Ectodermal cell (in vitro differentiated cells): ENCODE results near the gene GNG2.
A peak's percentile ranks its signal among the peaks of the same experiment; 100 is the strongest.

Experiments used
- H3K27ac ChIP-seq: 2 replicates; pipeline ENCODE4 v1.7.0; 2013; ENCODE audit warnings: mild to moderate bottlenecking, low read depth, low read length; ENCODE audit not compliant: insufficient read depth, poor library complexity, severe bottlenecking
- H3K27me3 ChIP-seq: 2 replicates; pipeline ENCODE4 v1.7.0; 2013; ENCODE audit warnings: mild to moderate bottlenecking, low read length; ENCODE audit not compliant: insufficient read depth, control insufficient read depth, poor library complexity, severe bottlenecking
- H3K36me3 ChIP-seq: one replicate; pipeline ENCODE4 v1.7.0; 2013; ENCODE audit warnings: low read length; ENCODE audit not compliant: control insufficient read depth, insufficient read depth
- H3K4me1 ChIP-seq: one replicate; pipeline ENCODE4 v1.7.0; 2013; ENCODE audit warnings: low read length; ENCODE audit not compliant: control insufficient read depth, insufficient read depth
- H3K4me3 ChIP-seq: 2 replicates; pipeline ENCODE4 v1.7.0; 2013; ENCODE audit warnings: low read depth, low read length, control low read depth; ENCODE audit not compliant: insufficient read depth
- H3K9me3 ChIP-seq: 2 replicates; pipeline ENCODE4 v1.7.0; 2013; ENCODE audit warnings: mild to moderate bottlenecking, low read length, moderate library complexity; ENCODE audit not compliant: control insufficient read depth
- WGBS, 2 experiments: methylation state at CpG; one replicate each; pipeline ENCODE4 v1.1.7; 2013; ENCODE audit warnings: missing lambda C conversion rate in 2 of 2; 5-methylcytosine and 5-hydroxymethylcytosine counted together

GNG2 gene

GRCh38 chr14:51917193-51917592, 56.8 kb downstream of the GNG2 start:
- 94 to 97% methylated on average over 6 of the region's 6 CpGs for WGBS, 2 experiments
- Histone ChIP-seq H3K9me3 (no peaks in the 10 kb centered on the region), H3K4me1 (no peaks in the 10 kb centered on the region), H3K4me3 (no peak overlapping the region), H3K27ac (no peak overlapping the region), H3K27me3 (no peaks in the 10 kb centered on the region), H3K36me3 (no peaks in the 10 kb centered on the region)

DNA sequence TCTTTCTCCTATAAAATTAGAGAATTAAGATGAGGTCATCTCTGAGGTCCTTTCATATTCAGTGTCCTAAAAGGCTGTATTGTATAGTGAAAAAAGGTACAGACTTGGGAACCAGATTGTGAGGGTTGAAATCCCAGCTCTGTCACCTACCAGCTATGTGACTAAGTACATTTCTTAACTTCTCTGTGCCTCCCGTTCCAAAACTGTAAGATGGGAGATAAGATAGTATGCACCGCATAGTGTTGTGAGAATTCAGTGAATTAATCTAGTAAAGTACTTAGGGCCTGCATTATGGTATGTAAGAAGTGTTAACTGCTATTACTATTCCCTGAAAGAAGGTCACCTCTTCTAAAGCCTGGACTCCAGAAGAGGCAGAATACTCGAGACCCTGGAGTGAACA, 60.6 kb downstream of the GNG2 start:
- H3K4me3 ChIP-seq: no peak overlapping the region
- H3K36me3 ChIP-seq: no peaks in the 10 kb centered on the region
- 89 to 97% methylated on average over 3 of the region's 3 CpGs for WGBS, 2 experiments
- H3K27me3 ChIP-seq: no peaks in the 10 kb centered on the region
- H3K27ac ChIP-seq: no peak overlapping the region
- no peaks in the 10 kb centered on the region for H3K9me3 ChIP-seq
- H3K4me1 ChIP-seq: peaks cover 8% of the 10 kb centered on the region

DNA sequence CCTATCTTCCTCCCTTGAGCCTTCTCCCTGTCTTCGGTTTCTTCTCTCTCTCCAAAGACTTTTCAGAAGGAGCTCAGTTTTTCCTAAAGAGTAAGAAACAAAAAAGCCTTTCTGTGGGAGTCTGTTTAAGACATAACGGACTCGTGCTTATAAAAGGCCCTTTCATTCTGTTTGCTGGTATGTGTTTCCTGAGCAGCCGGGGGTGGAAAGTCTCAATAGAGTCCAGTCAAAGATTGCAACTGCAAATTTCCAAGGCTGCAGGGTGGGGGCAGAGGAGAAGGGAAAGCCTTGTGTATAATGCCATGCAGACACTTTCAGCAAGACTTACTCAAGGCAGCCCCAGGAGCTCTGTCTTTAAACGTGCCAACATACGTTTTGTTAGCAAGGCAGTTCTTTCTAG, 62.2 kb downstream of the GNG2 start:
- Histone ChIP-seq H3K9me3 (no peaks in the 10 kb centered on the region), H3K36me3 (no peaks in the 10 kb centered on the region), H3K27ac (peak overlapping the region; percentile 70), H3K27me3 (no peaks in the 10 kb centered on the region), H3K4me1 (peaks cover 8% of the 10 kb centered on the region), H3K4me3 (no peak overlapping the region)
- WGBS, 2 experiments: 36 to 42% methylated on average over 6 of the region's 6 CpGs

- Histone ChIP-seq H3K27ac (no peak overlapping the region), H3K4me3 (no peak overlapping the region)
- 96% methylated on average over 4 of the region's 4 CpGs for whole genome bisulfite sequencing, 2 experiments
Observed at GRCh38 chr14:51924600-51924999, 64.2 kb downstream of the GNG2 start.

GRCh38 chr14:51925980-51926379, 65.6 kb downstream of the GNG2 start:
- 67 to 100% methylated on average over 1 to 2 of the region's 2 CpGs for WGBS, 2 experiments
- Histone ChIP-seq H3K27ac (no peak overlapping the region), H3K27me3 (no peaks in the 10 kb centered on the region)

More at GRCh38 chr14:51924600-51924999, 64.2 kb downstream of the GNG2 start:
- no peaks in the 10 kb centered on the region for H3K9me3 ChIP-seq
- H3K4me1 ChIP-seq: peaks cover 8% of the 10 kb centered on the region
- H3K36me3 ChIP-seq: no peaks in the 10 kb centered on the region
- no peaks in the 10 kb centered on the region for H3K27me3 ChIP-seq

GRCh38 chr14:51926449-51926848, 66.0 kb downstream of the GNG2 start:
- Histone ChIP-seq H3K4me1 (peaks cover 8% of the 10 kb centered on the region), H3K27me3 (no peaks in the 10 kb centered on the region), H3K9me3 (no peaks in the 10 kb centered on the region), H3K27ac (no peak overlapping the region), H3K36me3 (no peaks in the 10 kb centered on the region), H3K4me3 (no peak overlapping the region)
- WGBS, 2 experiments: 94 to 95% methylated on average over 7 of the region's 7 CpGs

More at GRCh38 chr14:51925980-51926379, 65.6 kb downstream of the GNG2 start:
- Histone ChIP-seq H3K4me3 (no peak overlapping the region), H3K4me1 (peaks cover 8% of the 10 kb centered on the region), H3K36me3 (no peaks in the 10 kb centered on the region), H3K9me3 (no peaks in the 10 kb centered on the region)

DNA sequence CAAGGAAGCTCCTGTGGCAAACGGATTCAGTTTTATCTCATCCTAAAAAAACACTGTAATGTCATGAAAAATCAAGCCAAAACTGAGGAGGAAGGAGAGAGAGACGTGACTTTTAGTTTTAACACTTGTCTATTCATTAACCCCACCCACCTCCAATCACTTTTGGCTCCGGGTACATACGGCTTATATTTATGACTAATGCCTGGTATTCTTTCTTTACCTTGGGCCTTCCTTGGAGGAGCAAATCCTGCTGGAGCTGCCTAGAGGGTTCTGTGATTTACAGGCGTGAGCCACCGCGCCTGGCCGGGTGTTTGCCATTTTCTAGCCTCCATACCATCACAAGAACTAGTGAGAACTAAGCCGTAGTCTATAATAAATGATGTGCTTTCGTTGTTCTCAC, 68.2 kb downstream of the GNG2 start:
- Histone ChIP-seq H3K36me3 (no peaks in the 10 kb centered on the region), H3K4me3 (no peak overlapping the region), H3K4me1 (no peaks in the 10 kb centered on the region), H3K27ac (no peak overlapping the region), H3K27me3 (no peaks in the 10 kb centered on the region), H3K9me3 (no peaks in the 10 kb centered on the region)
- 91 to 95% methylated on average over 10 of the region's 10 CpGs for WGBS, 2 experiments

DNA sequence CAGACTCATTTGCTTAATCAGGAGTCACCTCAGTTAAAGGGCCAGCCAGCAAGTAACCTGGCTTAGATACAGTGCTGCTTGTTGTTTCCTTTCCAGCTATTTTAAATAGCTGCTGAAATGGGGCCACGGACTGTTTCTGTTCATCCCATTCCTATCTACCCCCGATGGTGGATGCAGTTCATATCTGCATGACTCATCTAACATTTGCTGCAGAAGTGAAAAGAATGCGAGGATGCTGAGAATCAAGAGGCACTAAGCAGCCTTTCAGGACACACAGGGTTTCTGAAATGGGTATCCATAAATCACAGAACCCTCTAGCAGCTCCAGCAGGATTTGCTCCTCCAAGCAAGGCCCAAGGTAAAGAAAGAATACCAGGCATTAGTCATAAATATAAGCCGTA, 68.8 kb downstream of the GNG2 start:
- Histone ChIP-seq H3K36me3 (no peaks in the 10 kb centered on the region), H3K27me3 (no peaks in the 10 kb centered on the region), H3K4me3 (no peak overlapping the region), H3K9me3 (no peaks in the 10 kb centered on the region), H3K4me1 (no peaks in the 10 kb centered on the region), H3K27ac (no peak overlapping the region)
- whole genome bisulfite sequencing, 2 experiments: 63% methylated on average over 3 to 4 of the region's 4 CpGs

- no peaks in the 10 kb centered on the region for H3K4me1 ChIP-seq
- H3K27ac ChIP-seq: no peak overlapping the region
- no peaks in the 10 kb centered on the region for H3K27me3 ChIP-seq
- WGBS, 2 experiments: 86 to 88% methylated on average over 8 of the region's 8 CpGs
- no peak overlapping the region for H3K4me3 ChIP-seq
- no peaks in the 10 kb centered on the region for H3K9me3 ChIP-seq
- H3K36me3 ChIP-seq: no peaks in the 10 kb centered on the region
Observed at GRCh38 chr14:51929910-51930682, 69.7 kb downstream of the GNG2 start.

DNA sequence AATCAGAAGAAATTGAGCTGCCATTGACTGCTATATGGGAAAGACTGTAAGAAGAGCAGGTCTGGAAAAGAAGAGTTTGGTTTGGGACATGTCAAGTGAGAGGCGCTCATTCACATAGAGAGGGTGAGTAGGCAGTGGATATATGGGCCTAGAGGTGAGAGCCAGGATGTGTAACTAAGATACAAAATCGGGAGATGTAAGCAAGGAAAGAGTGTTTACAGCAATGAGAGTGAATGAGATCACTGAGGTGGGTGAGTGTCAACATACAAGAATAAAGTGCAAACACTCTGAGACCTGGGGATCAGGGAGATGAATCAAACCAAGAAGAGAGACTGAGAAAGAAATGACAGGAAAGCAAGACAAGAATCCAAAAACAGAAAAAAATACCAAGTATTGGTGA, 70.9 kb downstream of the GNG2 start:
- Histone ChIP-seq H3K9me3 (no peaks in the 10 kb centered on the region), H3K36me3 (no peaks in the 10 kb centered on the region), H3K27me3 (no peaks in the 10 kb centered on the region), H3K4me1 (no peaks in the 10 kb centered on the region), H3K4me3 (no peak overlapping the region), H3K27ac (no peak overlapping the region)
- whole genome bisulfite sequencing, 2 experiments: 92% methylated on average over 2 of the region's 2 CpGs
